Panc1 (cell line): ENCODE data around the gene ZIM2. TPM values are rescaled to one million over a fixed set of nuclear protein-coding genes. Genes with fewer than 3 reads are reported as not detected.

Experiments
- ATAC-seq: fragments of 200-7000 bp; cut with Tn5 transposase; 2 replicates; pipeline ENCODE4 v1.9.1; 2020; ENCODE audit warnings: mild to moderate bottlenecking, moderate library complexity
- BruUV-seq: library from RNA; stranded (reverse); fragments of 400-500 nt; replicated peaks from 2 replicates; lab custom pipeline; 2021; lab: Mats Ljungman, UMichigan
- CTCF ChIA-PET: fragments of 300-600 bp; sonication (Branson Sonifier 250); formaldehyde crosslinking; loops from one replicate; lab custom pipeline; 2022; ENCODE audit warnings: antibody characterized with exemption; lab: Charles Lee
- POLR2A ChIA-PET: fragments of 300-600 bp; sonication (Branson Sonifier 250); formaldehyde crosslinking; loops from one replicate; lab custom pipeline; 2022; ENCODE audit warnings: antibody characterized with exemption; lab: Charles Lee
- DNase-seq: peaks from one replicate; pipeline ENCODE4 v3.0.0-alpha.2; 2010; ENCODE audit warnings: low read depth, low spot score
- H3K27ac ChIP-seq: 2 replicates; pipeline ENCODE4 v1.5.1; 2011; ENCODE audit warnings: mild to moderate bottlenecking, low read length, inconsistent platforms
- H3K27me3 ChIP-seq: fragments of 200-500 bp; sonication (Bioruptor generic); 2 replicates; pipeline ENCODE4 v1.6.0; 2014; ENCODE audit warnings: low read length, inconsistent platforms; ENCODE audit not compliant: control insufficient read depth, insufficient read depth
- H3K36me3 ChIP-seq: fragments of 200-500 bp; sonication (Bioruptor generic); 2 replicates; pipeline ENCODE4 v1.5.1; 2014; ENCODE audit warnings: inconsistent platforms, mild to moderate bottlenecking, low read length, moderate library complexity; ENCODE audit not compliant: control insufficient read depth, insufficient read depth
- H3K4me1 ChIP-seq: 2 replicates; pipeline ENCODE4 v1.5.1; 2011; ENCODE audit warnings: inconsistent platforms, mild to moderate bottlenecking, low read length, moderate library complexity; ENCODE audit not compliant: control insufficient read depth, insufficient read depth
- H3K4me3 ChIP-seq, 2 experiments: 2 replicates each; pipeline ENCODE4 v1.5.1; 2011 to 2012; ENCODE audit warnings: low read depth in 2 of 2, low read length in 2 of 2, mild to moderate bottlenecking in 2 of 2, inconsistent platforms in 1 of 2, moderate library complexity in 1 of 2
- H3K9me3 ChIP-seq: fragments of 200-500 bp; sonication (Bioruptor generic); 2 replicates; pipeline ENCODE4 v1.5.1; 2014; ENCODE audit warnings: low read depth, mild to moderate bottlenecking, inconsistent platforms, low read length, moderate library complexity; ENCODE audit not compliant: control insufficient read depth, insufficient read depth
- POLR2AphosphoS5 ChIP-seq: IDR thresholded peaks from 2 replicates; pipeline ENCODE4 v1.6.1; 2012; ENCODE audit warnings: mild to moderate bottlenecking, low read depth, low read length, moderate library complexity
- SIN3A ChIP-seq: IDR thresholded peaks from 2 replicates; pipeline ENCODE4 v1.6.1; 2012; ENCODE audit warnings: low read depth, mild to moderate bottlenecking, low read length, moderate library complexity, borderline replicate concordance; ENCODE audit not compliant: insufficient read depth
- TCF7L2 ChIP-seq: IDR thresholded peaks from 2 replicates; pipeline ENCODE4 v1.6.1; 2011; ENCODE audit warnings: mild to moderate bottlenecking, low read depth, low read length, inconsistent platforms
- in situ Hi-C: cut with HindIII; loops from 2 replicates; pipeline ENCODE4 v1.10.0; 2016; ENCODE audit warnings: low sequenced_read_pairs, low pct_unique_long_range_greater_than_20kb
- intact Hi-C: fragments of 100-400 bp; cut with micrococcal nuclease; formaldehyde crosslinking; loops from one replicate; pipeline ENCODE4 v1.10.0; 2022; ENCODE audit not compliant: unreplicated experiment
- total RNA-seq: library from RNA; stranded (reverse); gene quantifications from one replicate; pipeline ENCODE4 v1.2.1, GENCODE V29; 2021; ENCODE audit not compliant: unreplicated experiment
- TF ChIP-seq, protein P1 (sequence below), 2 experiments: IDR thresholded peaks; 2 replicates each; pipeline ENCODE4 v1.6.1; 2011 to 2012; ENCODE audit warnings: low read depth in 2 of 2, control low read depth in 1 of 2, low read length in 1 of 2, mild to moderate bottlenecking in 1 of 2, moderate library complexity in 1 of 2; ENCODE audit not compliant: insufficient read depth in 1 of 2
- TF ChIP-seq, protein P2 (sequence below): fragments of 450-650 bp; IDR thresholded peaks from 2 replicates; pipeline ENCODE4 v1.5.1; 2017; ENCODE audit warnings: mild to moderate bottlenecking

Gene ZIM2
- total RNA-seq, 1 experiment from 2014 or later = not detected

- POLR2A ChIA-PET = no interaction called here
- no peak for ATAC-seq
- Histone ChIP-seq H3K4me3 (no peak overlapping the region), H3K27me3 (no peaks in the 10 kb centered on the region), H3K4me1 (no peaks in the 10 kb centered on the region), H3K36me3 (no peaks in the 10 kb centered on the region), H3K9me3 (no peaks in the 10 kb centered on the region), H3K27ac (no peak overlapping the region)
- in situ Hi-C loops = no loop called here
- TF ChIP-seq POLR2AphosphoS5 (no peak), TCF7L2 (no peak), SIN3A (no peak)
- TF ChIP-seq, protein P1, sequence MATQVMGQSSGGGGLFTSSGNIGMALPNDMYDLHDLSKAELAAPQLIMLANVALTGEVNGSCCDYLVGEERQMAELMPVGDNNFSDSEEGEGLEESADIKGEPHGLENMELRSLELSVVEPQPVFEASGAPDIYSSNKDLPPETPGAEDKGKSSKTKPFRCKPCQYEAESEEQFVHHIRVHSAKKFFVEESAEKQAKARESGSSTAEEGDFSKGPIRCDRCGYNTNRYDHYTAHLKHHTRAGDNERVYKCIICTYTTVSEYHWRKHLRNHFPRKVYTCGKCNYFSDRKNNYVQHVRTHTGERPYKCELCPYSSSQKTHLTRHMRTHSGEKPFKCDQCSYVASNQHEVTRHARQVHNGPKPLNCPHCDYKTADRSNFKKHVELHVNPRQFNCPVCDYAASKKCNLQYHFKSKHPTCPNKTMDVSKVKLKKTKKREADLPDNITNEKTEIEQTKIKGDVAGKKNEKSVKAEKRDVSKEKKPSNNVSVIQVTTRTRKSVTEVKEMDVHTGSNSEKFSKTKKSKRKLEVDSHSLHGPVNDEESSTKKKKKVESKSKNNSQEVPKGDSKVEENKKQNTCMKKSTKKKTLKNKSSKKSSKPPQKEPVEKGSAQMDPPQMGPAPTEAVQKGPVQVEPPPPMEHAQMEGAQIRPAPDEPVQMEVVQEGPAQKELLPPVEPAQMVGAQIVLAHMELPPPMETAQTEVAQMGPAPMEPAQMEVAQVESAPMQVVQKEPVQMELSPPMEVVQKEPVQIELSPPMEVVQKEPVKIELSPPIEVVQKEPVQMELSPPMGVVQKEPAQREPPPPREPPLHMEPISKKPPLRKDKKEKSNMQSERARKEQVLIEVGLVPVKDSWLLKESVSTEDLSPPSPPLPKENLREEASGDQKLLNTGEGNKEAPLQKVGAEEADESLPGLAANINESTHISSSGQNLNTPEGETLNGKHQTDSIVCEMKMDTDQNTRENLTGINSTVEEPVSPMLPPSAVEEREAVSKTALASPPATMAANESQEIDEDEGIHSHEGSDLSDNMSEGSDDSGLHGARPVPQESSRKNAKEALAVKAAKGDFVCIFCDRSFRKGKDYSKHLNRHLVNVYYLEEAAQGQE (IDR thresholded peaks at IDR 0.05; ENCODE audit: insufficient read depth in 1 of 2, low read depth in 2 of 2, low read length in 1 of 2) = no peak
- TF ChIP-seq, protein P2, sequence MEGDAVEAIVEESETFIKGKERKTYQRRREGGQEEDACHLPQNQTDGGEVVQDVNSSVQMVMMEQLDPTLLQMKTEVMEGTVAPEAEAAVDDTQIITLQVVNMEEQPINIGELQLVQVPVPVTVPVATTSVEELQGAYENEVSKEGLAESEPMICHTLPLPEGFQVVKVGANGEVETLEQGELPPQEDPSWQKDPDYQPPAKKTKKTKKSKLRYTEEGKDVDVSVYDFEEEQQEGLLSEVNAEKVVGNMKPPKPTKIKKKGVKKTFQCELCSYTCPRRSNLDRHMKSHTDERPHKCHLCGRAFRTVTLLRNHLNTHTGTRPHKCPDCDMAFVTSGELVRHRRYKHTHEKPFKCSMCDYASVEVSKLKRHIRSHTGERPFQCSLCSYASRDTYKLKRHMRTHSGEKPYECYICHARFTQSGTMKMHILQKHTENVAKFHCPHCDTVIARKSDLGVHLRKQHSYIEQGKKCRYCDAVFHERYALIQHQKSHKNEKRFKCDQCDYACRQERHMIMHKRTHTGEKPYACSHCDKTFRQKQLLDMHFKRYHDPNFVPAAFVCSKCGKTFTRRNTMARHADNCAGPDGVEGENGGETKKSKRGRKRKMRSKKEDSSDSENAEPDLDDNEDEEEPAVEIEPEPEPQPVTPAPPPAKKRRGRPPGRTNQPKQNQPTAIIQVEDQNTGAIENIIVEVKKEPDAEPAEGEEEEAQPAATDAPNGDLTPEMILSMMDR = no peak
- BruUV-seq = no TSS peak
- DNase-seq = no peak
- intact Hi-C loops = no loop called here
- CTCF ChIA-PET = no interaction called here
Observed at GRCh38 chr19:56884441-56884840, 43.9 kb upstream of the ZIM2 start.

GRCh38 chr19:56880592-56881190 is 40.2 kb upstream of the ZIM2 start:
- Histone ChIP-seq H3K4me1 (no peaks in the 10 kb centered on the region), H3K9me3 (no peaks in the 10 kb centered on the region), H3K27ac (no peak overlapping the region), H3K4me3 (no peak overlapping the region), H3K27me3 (no peaks in the 10 kb centered on the region), H3K36me3 (no peaks in the 10 kb centered on the region)
- CTCF ChIA-PET = no interaction called here
- no TSS peak for BruUV-seq
- POLR2A ChIA-PET = no interaction called here
- DNase-seq (no peak), ATAC-seq (no peak)
- in situ Hi-C loops = no loop called here
- intact Hi-C loops = no loop called here
- TF ChIP-seq SIN3A (no peak), TCF7L2 (no peak), POLR2AphosphoS5 (no peak)
- TF ChIP-seq, protein P1 (IDR thresholded peaks at IDR 0.05; ENCODE audit: insufficient read depth in 1 of 2, low read depth in 2 of 2, low read length in 1 of 2) = no peak
- TF ChIP-seq, protein P2 = no peak
